Activated CD4-positive, alpha-beta T cell treated with anti-CD3 and anti-CD28 coated beads for 24 hours (primary cell): Measurements from ENCODE around the gene OPA1.
"Not testable (repeated sequence)": the region's sequence is repeated elsewhere in the genome, so short reads cannot be mapped to it uniquely, and the experiment has no call there.

ENCODE experiments used
- DNase-seq, 2 donors: peaks; one replicate each; pipeline ENCODE4 v3.0.0-alpha.2; 2020; ENCODE audit warnings: low read depth in 2 of 2

Gene OPA1

GRCh38 chr3:193590088-193590856 is 2.7 kb upstream of the OPA1 start:
- DNase-seq, result no peak

- peak; percentile 13 to 31 for DNase-seq
Measured at GRCh38 chr3:193593668-193594030, 641 bp downstream of the OPA1 start.

- DNase-seq, result no peak
Measured at GRCh38 chr3:193594946-193595689, 2.1 kb downstream of the OPA1 start.

- DNase-seq, result no peak
Measured at GRCh38 chr3:193595939-193596487, 3.0 kb downstream of the OPA1 start.

GRCh38 chr3:193598202-193598601 is 5.2 kb downstream of the OPA1 start:
- DNase-seq, result no peak

GRCh38 chr3:193599393-193599792 is 6.4 kb downstream of the OPA1 start:
- DNase-seq, result no peak

- DNase-seq, result peak; percentile 7 to 52
Measured at GRCh38 chr3:193605876-193606275, 12.9 kb downstream of the OPA1 start.

GRCh38 chr3:193606892-193607291 is 13.9 kb downstream of the OPA1 start:
- DNase-seq, result not testable (repeated sequence)

- DNase-seq, result not testable (repeated sequence)
Measured at GRCh38 chr3:193610516-193610915, 17.5 kb downstream of the OPA1 start.

GRCh38 chr3:193614430-193614829 is 21.4 kb downstream of the OPA1 start:
- DNase-seq, result no peak

GRCh38 chr3:193617628-193618027 is 24.6 kb downstream of the OPA1 start:
- DNase-seq, result no peak

GRCh38 chr3:193620057-193620456 is 27.0 kb downstream of the OPA1 start:
- DNase-seq, result no peak

- DNase-seq, result no peak
Measured at GRCh38 chr3:193620650-193621049, 27.6 kb downstream of the OPA1 start.

GRCh38 chr3:193621127-193621526 is 28.1 kb downstream of the OPA1 start:
- no peak for DNase-seq

- no peak for DNase-seq
Measured at GRCh38 chr3:193630005-193630404, 37.0 kb downstream of the OPA1 start.

- no peak for DNase-seq
Measured at GRCh38 chr3:193637831-193638230, 44.8 kb downstream of the OPA1 start.

GRCh38 chr3:193638833-193639232 is 45.8 kb downstream of the OPA1 start:
- DNase-seq, result no peak

GRCh38 chr3:193640165-193640715 is 47.2 kb downstream of the OPA1 start:
- DNase-seq, result no peak

- DNase-seq, result no peak
Measured at GRCh38 chr3:193640728-193641439, 47.9 kb downstream of the OPA1 start.

- no peak for DNase-seq
Measured at GRCh38 chr3:193641440-193641775, 48.4 kb downstream of the OPA1 start.

- no peak for DNase-seq
Measured at GRCh38 chr3:193645806-193646205, 52.8 kb downstream of the OPA1 start.

- no peak for DNase-seq
Measured at GRCh38 chr3:193648542-193649076, 55.6 kb downstream of the OPA1 start.
